ENCODE data around the gene PLCZ1.
"Not testable (repeated sequence)": the region's sequence is repeated elsewhere in the genome, so short reads cannot be mapped to it uniquely, and the experiment has no call there.

Gene PLCZ1

GRCh38 chr12:18703321-18703720 is 34.5 kb downstream of the PLCZ1 start:
- Histone ChIP-seq H3K9ac (ENCODE audit: low read length in 2 of 2) (no peak overlapping the region), H3K9me3 (ENCODE audit: control insufficient read depth in 2 of 2, low read length in 2 of 2) (no peaks in the 10 kb centered on the region), H3K4me3 (ENCODE audit: low read length in 2 of 2) (no peak overlapping the region), H3K4me1 (ENCODE audit: control insufficient read depth, insufficient read depth, low read length) (no peaks in the 10 kb centered on the region), H3K36me3 (ENCODE audit: control insufficient read depth in 2 of 2, insufficient read depth in 2 of 2, low read length in 2 of 2) (no peaks in the 10 kb centered on the region), H3K27me3 (ENCODE audit: control insufficient read depth in 1 of 2, insufficient read depth in 2 of 2, low read length in 2 of 2) (no peaks in the 10 kb centered on the region), H3K27ac (ENCODE audit: low read length) (no peak overlapping the region)

DNA sequence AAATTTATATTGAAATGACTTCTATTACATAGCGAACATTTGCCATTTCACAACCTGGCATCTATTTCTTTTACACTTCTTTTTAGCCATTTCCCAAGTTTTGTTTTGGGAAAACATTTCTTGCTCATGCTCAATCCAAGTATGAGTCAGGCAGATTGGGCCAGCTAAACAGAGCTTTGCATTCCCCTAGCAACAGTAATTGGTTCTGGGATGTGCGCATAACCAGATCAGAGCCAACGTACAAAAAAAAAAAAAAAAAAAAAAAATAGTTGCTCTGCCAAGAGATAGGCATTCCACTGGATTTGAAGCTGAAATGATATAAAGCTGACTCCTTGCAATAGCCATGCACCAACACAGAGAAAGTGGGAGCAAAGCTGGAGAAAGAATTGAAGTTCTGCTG is 37.5 kb downstream of the PLCZ1 start:
- H3K27me3 ChIP-seq (ENCODE audit: control insufficient read depth in 1 of 2, insufficient read depth in 2 of 2, low read length in 2 of 2), result no peaks in the 10 kb centered on the region

GRCh38 chr12:18696971-18697602 is 40.7 kb downstream of the PLCZ1 start:
- no peak overlapping the region for H3K27ac ChIP-seq (ENCODE audit: low read length)

More for the DNA sequence above, 37.5 kb downstream of the PLCZ1 start:
- Histone ChIP-seq H3K4me1 (ENCODE audit: control insufficient read depth, insufficient read depth, low read length) (no peaks in the 10 kb centered on the region), H3K9ac (ENCODE audit: low read length in 2 of 2) (no peak overlapping the region), H3K27ac (ENCODE audit: low read length) (no peak overlapping the region), H3K4me3 (ENCODE audit: low read length in 2 of 2) (no peak overlapping the region), H3K9me3 (ENCODE audit: control insufficient read depth in 2 of 2, low read length in 2 of 2) (no peaks in the 10 kb centered on the region), H3K36me3 (ENCODE audit: control insufficient read depth in 2 of 2, insufficient read depth in 2 of 2, low read length in 2 of 2) (no peaks in the 10 kb centered on the region)

DNA sequence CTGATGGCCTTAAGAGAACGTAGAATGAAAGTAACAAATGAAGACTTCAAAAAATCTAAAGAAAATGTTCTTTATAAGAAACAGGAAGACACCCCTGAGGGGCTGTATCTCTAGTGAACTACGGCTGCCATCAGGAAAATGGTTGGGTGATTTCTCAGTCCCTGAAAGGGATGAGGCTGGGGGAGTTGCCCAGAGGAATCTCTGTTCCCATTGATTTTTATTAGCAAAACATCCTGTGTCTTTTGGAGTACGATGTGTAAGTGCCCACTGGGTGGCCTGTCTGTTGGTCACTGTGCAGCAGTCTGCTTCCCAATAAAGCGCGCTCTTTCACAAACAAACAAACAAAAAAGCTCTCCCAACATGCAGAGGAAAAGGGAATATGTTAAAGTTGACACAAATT is 43.8 kb downstream of the PLCZ1 start:
- H3K4me1 ChIP-seq (ENCODE audit: control insufficient read depth, insufficient read depth, low read length); H3K9ac ChIP-seq (ENCODE audit: low read length in 2 of 2); H3K9me3 ChIP-seq (ENCODE audit: control insufficient read depth in 2 of 2, low read length in 2 of 2); H3K4me3 ChIP-seq (ENCODE audit: low read length in 2 of 2); H3K27ac ChIP-seq (ENCODE audit: low read length); H3K36me3 ChIP-seq (ENCODE audit: control insufficient read depth in 2 of 2, insufficient read depth in 2 of 2, low read length in 2 of 2); H3K27me3 ChIP-seq (ENCODE audit: control insufficient read depth in 1 of 2, insufficient read depth in 2 of 2, low read length in 2 of 2): not testable (repeated sequence)

More at GRCh38 chr12:18696971-18697602, 40.7 kb downstream of the PLCZ1 start:
- H3K9me3 ChIP-seq (ENCODE audit: control insufficient read depth in 2 of 2, low read length in 2 of 2), result no peaks in the 10 kb centered on the region
- H3K4me3 ChIP-seq (ENCODE audit: low read length in 2 of 2), result no peak overlapping the region
- no peaks in the 10 kb centered on the region for H3K27me3 ChIP-seq (ENCODE audit: control insufficient read depth in 1 of 2, insufficient read depth in 2 of 2, low read length in 2 of 2)
- H3K4me1 ChIP-seq (ENCODE audit: control insufficient read depth, insufficient read depth, low read length), result no peaks in the 10 kb centered on the region
- H3K9ac ChIP-seq (ENCODE audit: low read length in 2 of 2), result no peak overlapping the region
- H3K36me3 ChIP-seq (ENCODE audit: control insufficient read depth in 2 of 2, insufficient read depth in 2 of 2, low read length in 2 of 2), result no peaks in the 10 kb centered on the region

DNA sequence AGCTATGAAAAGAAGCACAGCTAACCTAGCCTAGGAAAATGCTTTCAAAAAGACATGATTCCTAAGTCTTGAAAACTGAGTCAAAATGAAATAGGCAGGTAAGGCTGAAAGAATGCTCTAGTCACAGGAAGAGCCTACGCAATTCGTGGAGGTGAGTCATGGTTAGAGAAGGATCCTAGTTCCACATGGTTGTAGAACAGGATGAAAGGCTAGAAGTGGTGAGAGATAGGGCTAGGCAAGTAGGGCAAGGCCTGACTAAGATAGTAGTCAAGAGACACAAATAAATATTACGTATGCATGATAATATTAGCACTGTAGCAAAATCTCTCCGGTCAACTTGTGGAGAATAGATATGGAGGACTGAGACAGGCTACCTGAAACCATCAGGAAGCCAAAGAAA is 47.2 kb downstream of the PLCZ1 start:
- Histone ChIP-seq H3K36me3 (ENCODE audit: control insufficient read depth in 2 of 2, insufficient read depth in 2 of 2, low read length in 2 of 2) (no peaks in the 10 kb centered on the region), H3K4me3 (ENCODE audit: low read length in 2 of 2) (no peak overlapping the region), H3K9me3 (ENCODE audit: control insufficient read depth in 2 of 2, low read length in 2 of 2) (no peaks in the 10 kb centered on the region), H3K27ac (ENCODE audit: low read length) (no peak overlapping the region), H3K27me3 (ENCODE audit: control insufficient read depth in 1 of 2, insufficient read depth in 2 of 2, low read length in 2 of 2) (no peaks in the 10 kb centered on the region), H3K4me1 (ENCODE audit: control insufficient read depth, insufficient read depth, low read length) (no peaks in the 10 kb centered on the region), H3K9ac (ENCODE audit: low read length in 2 of 2) (no peak overlapping the region)

- Histone ChIP-seq H3K27me3 (ENCODE audit: control insufficient read depth in 1 of 2, insufficient read depth in 2 of 2, low read length in 2 of 2) (no peaks in the 10 kb centered on the region), H3K9ac (ENCODE audit: low read length in 2 of 2) (no peak overlapping the region), H3K27ac (ENCODE audit: low read length) (no peak overlapping the region), H3K36me3 (ENCODE audit: control insufficient read depth in 2 of 2, insufficient read depth in 2 of 2, low read length in 2 of 2) (no peaks in the 10 kb centered on the region), H3K4me3 (ENCODE audit: low read length in 2 of 2) (no peak overlapping the region), H3K9me3 (ENCODE audit: control insufficient read depth in 2 of 2, low read length in 2 of 2) (no peaks in the 10 kb centered on the region), H3K4me1 (ENCODE audit: control insufficient read depth, insufficient read depth, low read length) (no peaks in the 10 kb centered on the region)
Measured at GRCh38 chr12:18689771-18690170, 48.0 kb downstream of the PLCZ1 start.

DNA sequence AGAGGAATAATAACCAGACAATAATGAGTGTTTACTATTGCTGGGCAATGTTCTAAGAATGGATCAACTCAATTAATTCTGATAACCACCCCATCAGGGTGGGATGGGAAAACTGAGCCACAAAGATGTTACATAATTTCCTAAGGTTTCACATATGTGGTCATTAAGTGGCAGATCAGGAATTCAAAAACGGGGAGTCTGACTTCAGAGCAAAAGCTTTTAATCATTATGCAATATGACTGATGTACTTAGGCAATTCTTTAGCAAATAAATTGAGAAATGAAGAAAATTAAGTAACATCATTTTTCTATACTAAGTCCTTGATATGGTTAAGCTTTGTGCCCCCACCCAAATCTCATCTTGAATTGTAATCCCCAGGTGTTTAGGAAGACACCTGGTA is 53.4 kb downstream of the PLCZ1 start:
- Histone ChIP-seq H3K4me3 (ENCODE audit: low read length in 2 of 2) (no peak overlapping the region), H3K36me3 (ENCODE audit: control insufficient read depth in 2 of 2, insufficient read depth in 2 of 2, low read length in 2 of 2) (no peaks in the 10 kb centered on the region), H3K27me3 (ENCODE audit: control insufficient read depth in 1 of 2, insufficient read depth in 2 of 2, low read length in 2 of 2) (no peaks in the 10 kb centered on the region), H3K4me1 (ENCODE audit: control insufficient read depth, insufficient read depth, low read length) (no peaks in the 10 kb centered on the region), H3K9me3 (ENCODE audit: control insufficient read depth in 2 of 2, low read length in 2 of 2) (no peaks in the 10 kb centered on the region), H3K9ac (ENCODE audit: low read length in 2 of 2) (no peak overlapping the region), H3K27ac (ENCODE audit: low read length) (no peak overlapping the region)

- H3K9ac ChIP-seq (ENCODE audit: low read length in 2 of 2), result no peak overlapping the region
- H3K36me3 ChIP-seq (ENCODE audit: control insufficient read depth in 2 of 2, insufficient read depth in 2 of 2, low read length in 2 of 2), result no peaks in the 10 kb centered on the region
Measured at GRCh38 chr12:18683327-18684013, 54.3 kb downstream of the PLCZ1 start.

DNA sequence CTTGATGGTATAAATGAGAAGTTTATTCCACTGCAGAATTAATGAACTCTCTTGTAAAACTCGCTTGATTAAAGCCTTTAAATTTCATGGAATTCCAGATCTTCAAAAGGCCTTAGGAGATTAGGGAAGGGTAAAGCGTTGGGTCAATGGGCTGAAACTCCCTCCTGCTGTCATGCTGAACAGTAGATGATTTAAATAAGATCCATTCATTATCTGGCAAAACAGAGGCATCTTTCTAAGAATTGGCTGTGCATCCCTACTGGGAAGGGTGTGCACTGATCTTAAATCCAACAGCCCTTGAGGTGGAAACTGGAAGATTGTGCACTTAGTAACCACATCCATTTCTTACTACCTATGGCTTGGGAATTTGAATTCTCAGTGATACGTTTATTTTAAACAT is 56.0 kb downstream of the PLCZ1 start:
- H3K9ac ChIP-seq (ENCODE audit: low read length in 2 of 2), result no peak overlapping the region
- H3K36me3 ChIP-seq (ENCODE audit: control insufficient read depth in 2 of 2, insufficient read depth in 2 of 2, low read length in 2 of 2), result no peaks in the 10 kb centered on the region
- H3K9me3 ChIP-seq (ENCODE audit: control insufficient read depth in 2 of 2, low read length in 2 of 2), result no peaks in the 10 kb centered on the region
- H3K4me1 ChIP-seq (ENCODE audit: control insufficient read depth, insufficient read depth, low read length), result no peaks in the 10 kb centered on the region
- H3K27ac ChIP-seq (ENCODE audit: low read length), result no peak overlapping the region
- no peak overlapping the region for H3K4me3 ChIP-seq (ENCODE audit: low read length in 2 of 2)
- H3K27me3 ChIP-seq (ENCODE audit: control insufficient read depth in 1 of 2, insufficient read depth in 2 of 2, low read length in 2 of 2), result no peaks in the 10 kb centered on the region

More at GRCh38 chr12:18683327-18684013, 54.3 kb downstream of the PLCZ1 start:
- H3K27ac ChIP-seq (ENCODE audit: low read length), result no peak overlapping the region
- H3K4me1 ChIP-seq (ENCODE audit: control insufficient read depth, insufficient read depth, low read length), result no peaks in the 10 kb centered on the region
- no peaks in the 10 kb centered on the region for H3K27me3 ChIP-seq (ENCODE audit: control insufficient read depth in 1 of 2, insufficient read depth in 2 of 2, low read length in 2 of 2)
- H3K9me3 ChIP-seq (ENCODE audit: control insufficient read depth in 2 of 2, low read length in 2 of 2), result no peaks in the 10 kb centered on the region
- no peak overlapping the region for H3K4me3 ChIP-seq (ENCODE audit: low read length in 2 of 2)

- no peak overlapping the region for H3K9ac ChIP-seq (ENCODE audit: low read length in 2 of 2)
- H3K4me3 ChIP-seq (ENCODE audit: low read length in 2 of 2), result no peak overlapping the region
- no peak overlapping the region for H3K27ac ChIP-seq (ENCODE audit: low read length)
- H3K4me1 ChIP-seq (ENCODE audit: control insufficient read depth, insufficient read depth, low read length), result no peaks in the 10 kb centered on the region
- H3K36me3 ChIP-seq (ENCODE audit: control insufficient read depth in 2 of 2, insufficient read depth in 2 of 2, low read length in 2 of 2), result no peaks in the 10 kb centered on the region
- no peaks in the 10 kb centered on the region for H3K27me3 ChIP-seq (ENCODE audit: control insufficient read depth in 1 of 2, insufficient read depth in 2 of 2, low read length in 2 of 2)
- H3K9me3 ChIP-seq (ENCODE audit: control insufficient read depth in 2 of 2, low read length in 2 of 2), result no peaks in the 10 kb centered on the region
Measured at GRCh38 chr12:18676996-18677588, 60.7 kb downstream of the PLCZ1 start.

GRCh38 chr12:18676141-18676540 is 61.7 kb downstream of the PLCZ1 start:
- Histone ChIP-seq H3K27me3 (ENCODE audit: control insufficient read depth in 1 of 2, insufficient read depth in 2 of 2, low read length in 2 of 2) (no peaks in the 10 kb centered on the region), H3K4me3 (ENCODE audit: low read length in 2 of 2) (no peak overlapping the region), H3K4me1 (ENCODE audit: control insufficient read depth, insufficient read depth, low read length) (no peaks in the 10 kb centered on the region), H3K9me3 (ENCODE audit: control insufficient read depth in 2 of 2, low read length in 2 of 2) (no peaks in the 10 kb centered on the region), H3K27ac (ENCODE audit: low read length) (no peak overlapping the region), H3K36me3 (ENCODE audit: control insufficient read depth in 2 of 2, insufficient read depth in 2 of 2, low read length in 2 of 2) (no peaks in the 10 kb centered on the region), H3K9ac (ENCODE audit: low read length in 2 of 2) (no peak overlapping the region)

All from stomach smooth muscle (tissue), 2 donors.